HG02759 (cell line): ENCODE measurements around the gene ZNF485.
"Not testable (repeated sequence)": the region's sequence is repeated elsewhere in the genome, so short reads cannot be mapped to it uniquely, and the experiment has no call there.

ENCODE experiments used
- ATAC-seq: cut with Tn5 transposase; IDR thresholded peaks from one replicate; pipeline ENCODE4 v1.9.1; 2021; ENCODE audit warnings: mild to moderate bottlenecking, moderate library complexity; ENCODE audit not compliant: unreplicated experiment

ZNF485 gene

DNA sequence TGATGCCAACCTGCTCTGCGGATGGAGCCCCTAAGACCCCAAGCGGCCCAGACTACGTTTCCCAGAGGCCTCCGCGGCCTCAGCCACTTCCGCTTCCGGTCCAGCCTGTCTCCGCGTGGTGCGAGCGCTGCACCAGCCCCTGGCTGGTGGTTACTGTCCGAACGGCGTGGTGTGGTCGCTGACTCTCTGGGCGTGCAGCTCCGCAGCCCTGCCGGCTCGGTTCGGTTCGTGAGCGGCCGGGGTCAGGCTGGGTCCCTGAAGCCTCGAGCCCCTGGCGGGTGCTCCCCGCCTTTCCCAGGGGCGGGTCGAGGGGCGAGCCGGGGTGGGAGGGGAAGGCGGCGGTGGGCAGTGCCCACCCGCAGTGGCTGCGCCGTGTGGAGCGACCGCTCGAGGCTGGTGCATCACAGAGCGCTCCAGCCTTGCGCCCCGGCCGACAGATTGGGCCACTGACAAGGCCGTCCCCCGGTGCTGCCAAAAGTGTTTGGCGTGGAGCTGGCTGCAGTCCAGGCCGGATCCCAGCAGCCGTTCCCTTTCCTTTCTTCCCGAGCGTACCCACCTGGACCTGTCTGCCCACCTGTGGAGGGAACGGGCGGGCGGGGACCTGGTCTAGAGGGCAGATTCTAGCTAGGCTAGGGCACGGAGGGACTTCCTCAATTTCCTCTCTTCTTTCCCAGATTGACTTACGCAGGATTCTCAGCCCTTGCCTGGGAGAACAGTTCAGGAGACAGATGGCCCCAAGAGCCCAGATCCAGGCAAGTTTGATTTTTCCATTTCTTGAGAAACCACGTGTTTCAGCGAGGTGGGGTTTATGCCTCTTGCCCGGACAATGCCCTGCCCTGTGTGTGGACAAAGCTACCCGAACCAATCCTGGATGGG is at the start of gene ZNF485:
ZNF485 (plus strand) TSS at position 116 of the 876 bp plus-strand sequence; CDS start at position 729, 613 bp downstream.
- peak; percentile 99 for ATAC-seq

DNA sequence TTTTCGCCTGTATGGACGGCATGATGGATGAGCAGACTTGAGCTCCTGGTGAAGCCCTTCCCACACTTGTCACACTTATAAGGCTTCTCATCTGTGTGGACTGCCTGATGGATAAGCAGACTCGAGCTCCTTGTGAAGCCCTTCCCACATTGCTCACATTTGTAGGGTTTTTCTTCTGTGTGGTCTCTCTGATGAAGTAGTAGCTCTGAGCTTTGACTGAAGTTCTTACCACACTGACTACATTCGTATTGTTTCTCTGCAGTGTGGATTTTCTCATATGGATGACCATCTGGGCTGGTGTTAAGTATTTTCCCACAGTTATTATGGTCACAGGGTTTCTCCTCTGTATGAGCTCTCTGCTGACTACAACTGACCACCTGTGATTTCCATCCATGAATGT is 49.0 kb upstream of the ZNF485 start:
- ATAC-seq = no peak

DNA sequence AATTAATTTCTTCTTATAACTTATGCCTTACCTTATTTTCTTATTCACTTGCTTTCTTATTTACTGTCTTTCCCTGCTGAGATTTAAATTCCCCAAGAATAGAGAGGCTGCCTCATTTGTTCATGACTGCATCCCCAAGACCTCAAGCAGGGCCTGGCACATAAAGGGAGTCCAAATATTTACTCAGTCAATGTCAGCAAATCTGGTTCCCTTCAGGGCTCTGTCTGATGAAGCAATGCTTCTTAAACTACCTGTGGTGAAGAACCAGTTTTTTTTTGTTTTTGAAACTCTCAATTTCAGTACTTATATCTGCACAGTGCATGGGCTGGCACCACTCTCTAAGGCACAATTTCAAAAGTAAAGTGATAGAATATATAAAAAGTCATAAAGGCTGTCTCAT is 36.6 kb upstream of the ZNF485 start:
- no peak for ATAC-seq

DNA sequence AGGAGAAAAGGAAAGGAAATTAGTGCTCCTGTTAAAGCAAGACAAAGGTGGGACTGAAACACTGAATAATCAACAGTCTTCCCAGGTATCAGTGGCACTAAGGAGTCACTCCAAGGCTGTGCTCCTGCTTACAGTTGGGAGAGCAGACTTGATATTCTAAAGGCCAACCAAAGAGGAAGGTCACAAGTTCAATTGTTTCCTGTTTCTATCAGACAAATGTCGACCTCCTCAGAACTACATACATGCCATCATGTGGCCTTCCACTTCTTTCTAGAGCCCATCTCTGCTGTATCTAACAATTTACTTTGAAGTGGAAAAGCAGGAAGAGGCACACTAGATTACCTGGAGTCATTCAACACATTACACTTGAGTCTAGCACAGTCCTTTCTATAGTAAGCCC is 35.3 kb upstream of the ZNF485 start:
- ATAC-seq = no peak

DNA sequence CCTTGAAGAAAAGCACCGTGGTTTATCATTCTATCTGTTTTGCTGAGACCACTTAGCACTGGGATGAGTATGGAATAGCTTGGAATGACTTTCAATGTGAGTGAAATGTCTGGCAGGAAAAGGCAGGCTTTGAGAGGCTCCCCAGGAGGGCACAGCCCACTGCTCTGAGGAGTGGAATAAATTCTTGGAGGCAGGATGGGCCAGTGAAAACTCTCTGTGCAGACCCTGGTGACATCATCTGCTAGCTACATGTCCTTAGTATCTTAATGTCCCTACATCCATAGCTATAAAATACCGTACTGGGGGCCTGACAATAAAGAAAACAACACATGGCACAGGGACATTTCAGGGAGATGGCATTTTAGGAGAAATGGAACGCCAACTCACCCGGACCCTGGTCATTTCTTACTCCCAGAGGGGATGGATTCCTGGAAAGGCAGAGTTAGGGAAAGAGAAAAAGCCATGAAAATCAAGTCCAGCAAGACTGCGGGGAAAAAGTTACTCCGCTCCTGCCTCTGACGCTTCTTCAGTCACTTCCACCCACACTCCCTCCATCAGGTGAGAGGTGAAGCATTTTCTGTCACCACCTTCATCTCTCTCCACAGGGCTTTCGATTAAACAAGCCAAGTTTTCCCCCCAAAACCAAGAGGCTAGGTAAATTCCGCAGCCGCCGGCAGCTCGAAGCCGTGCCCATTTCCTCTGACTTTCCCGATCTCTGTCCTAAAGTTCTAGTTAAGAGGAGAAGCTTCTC is 32.8 kb upstream of the ZNF485 start:
- no peak for ATAC-seq

DNA sequence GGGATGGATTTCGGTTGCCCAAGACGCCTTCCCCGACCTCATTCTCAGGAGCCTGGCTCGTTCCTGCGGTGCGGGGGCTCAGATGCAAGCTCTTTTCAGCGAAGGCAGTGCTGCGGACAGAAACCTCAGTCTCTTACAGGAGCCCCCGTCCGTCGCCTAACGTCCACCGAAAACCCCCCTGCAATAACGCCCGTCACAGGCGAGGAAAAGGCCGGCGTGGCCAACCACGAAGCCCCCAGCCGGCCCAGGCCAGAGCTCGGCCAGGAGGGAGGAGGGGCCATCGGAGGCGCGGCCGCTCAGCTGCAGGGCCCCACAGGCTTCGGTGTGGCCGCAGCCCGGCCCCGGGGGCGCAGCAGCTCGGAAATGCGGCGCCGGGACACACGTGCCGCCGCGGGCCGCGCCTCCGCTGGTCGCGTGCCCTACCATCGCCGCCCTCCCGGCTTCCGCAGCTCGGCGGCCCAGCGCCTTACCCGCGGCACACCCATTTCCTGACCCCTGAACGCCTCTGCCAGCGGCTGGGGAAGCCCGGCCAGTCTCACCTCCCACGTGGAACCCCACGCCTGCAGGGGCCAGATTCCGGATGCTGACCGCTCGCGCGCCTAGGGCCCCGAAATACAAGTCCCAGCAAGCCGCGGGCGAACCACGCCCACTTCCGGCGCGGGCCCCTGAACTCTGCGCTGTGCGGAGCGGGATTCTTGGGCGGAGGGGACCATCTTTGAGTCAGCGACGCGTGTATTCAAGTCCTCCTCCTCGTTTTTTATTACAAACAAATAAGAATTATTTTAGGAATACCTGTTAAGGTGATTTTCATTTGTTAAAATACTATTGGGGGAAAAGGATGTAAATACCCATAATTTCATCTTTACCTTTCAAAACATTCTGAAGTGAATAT is 32.0 kb upstream of the ZNF485 start, which contains the start of gene ZNF239:
ZNF239 (minus strand) TSS at position 616 of the 892 bp plus-strand sequence. CDS start 16,537 bp downstream, outside the sequence.
- ATAC-seq = peak; percentile 99

DNA sequence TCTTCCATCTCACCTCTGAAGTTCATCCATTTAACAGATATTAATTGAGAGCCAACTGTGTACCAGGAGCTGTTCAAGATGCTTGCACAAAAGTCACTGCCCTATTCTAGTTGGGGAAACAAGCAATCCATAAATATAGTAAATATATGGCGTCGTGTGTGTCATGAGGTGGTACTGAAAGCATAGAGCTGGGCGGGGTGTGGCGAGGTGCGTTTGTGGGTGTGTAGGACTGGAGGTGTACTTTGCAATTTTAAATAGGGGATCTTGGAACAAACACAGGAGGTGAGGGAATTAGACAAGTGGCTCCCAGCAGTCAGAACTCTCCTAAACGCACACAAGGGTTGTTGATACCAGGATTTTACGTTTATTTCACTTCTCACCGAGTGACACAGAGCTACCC is 31.3 kb upstream of the ZNF485 start:
- no peak for ATAC-seq

DNA sequence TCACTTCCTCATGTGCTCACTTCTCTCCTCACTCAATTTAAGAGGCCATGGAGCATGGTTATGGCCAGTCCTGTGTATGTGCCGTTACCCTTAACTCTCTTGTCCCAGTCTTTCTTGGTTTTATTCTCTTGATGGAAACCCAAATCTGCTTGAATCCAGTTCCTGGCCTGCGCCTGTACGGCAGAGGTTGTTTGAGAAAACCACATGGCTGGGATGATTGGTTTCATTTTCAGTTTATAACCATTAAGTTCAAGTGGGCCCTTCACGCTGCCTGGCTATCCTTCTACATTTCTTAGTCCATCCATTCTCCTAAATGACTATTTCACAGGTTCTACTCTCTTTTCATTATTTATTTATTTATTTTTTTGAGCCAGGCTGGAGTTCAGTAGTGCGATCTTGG is 30.2 kb upstream of the ZNF485 start:
- no peak for ATAC-seq

DNA sequence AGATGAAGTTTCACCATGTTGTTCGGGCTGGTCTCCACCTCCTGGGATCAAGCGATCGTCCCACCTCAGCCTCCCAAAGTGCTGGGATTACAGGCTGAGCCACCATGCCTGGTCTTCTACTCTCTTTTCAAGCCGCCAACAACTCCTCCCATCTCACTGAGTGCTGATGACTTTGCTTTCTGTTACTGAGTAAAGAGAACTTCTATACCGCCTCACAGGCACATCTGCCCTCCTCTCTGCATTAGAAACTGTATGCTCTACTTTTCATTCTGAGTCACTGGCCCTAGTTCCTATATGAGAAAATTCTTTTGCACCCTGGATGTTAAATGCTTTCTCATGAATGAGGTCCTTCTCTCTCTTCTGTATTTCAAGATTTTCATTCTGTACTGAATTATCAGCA is 29.7 kb upstream of the ZNF485 start:
- ATAC-seq = no peak

DNA sequence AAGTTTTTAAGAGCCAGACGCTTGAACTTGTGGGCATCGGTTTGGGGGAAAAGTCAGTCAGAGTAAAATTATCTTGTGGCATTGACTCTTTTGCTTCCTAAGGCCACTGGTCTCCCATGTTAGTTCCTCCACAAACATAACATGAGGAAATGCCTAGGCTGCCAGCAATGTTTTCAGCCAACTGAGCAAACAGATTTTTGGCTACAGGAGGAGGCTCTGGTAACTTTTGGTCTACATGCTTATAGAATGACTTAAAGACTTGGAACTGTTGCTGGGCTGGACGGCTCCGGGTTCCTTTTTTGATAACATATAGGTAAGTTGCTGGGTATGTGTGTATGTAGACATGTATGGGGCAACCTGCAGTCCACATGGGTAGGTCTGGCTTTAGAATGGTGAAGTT is 22.2 kb upstream of the ZNF485 start:
- ATAC-seq = no peak

DNA sequence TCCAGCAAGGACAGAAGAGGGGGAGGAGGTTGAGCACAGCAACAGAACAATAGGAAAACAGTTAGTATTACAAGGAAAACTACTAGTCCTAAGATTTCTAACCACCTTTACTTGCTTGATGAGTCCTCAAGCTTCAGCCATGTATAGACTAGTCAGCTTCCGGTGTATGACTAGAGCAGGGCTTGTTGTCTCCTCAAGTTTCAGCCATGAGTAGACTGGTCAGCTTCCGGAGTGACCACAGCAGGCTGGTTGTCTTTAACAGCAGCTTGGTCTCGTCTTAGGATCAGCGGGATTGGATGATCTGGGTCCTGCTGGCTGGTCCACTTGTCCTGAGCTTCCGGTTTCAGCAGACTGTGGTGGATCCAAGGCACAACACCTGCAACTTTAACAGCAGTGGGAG is 21.2 kb upstream of the ZNF485 start:
- no peak for ATAC-seq

DNA sequence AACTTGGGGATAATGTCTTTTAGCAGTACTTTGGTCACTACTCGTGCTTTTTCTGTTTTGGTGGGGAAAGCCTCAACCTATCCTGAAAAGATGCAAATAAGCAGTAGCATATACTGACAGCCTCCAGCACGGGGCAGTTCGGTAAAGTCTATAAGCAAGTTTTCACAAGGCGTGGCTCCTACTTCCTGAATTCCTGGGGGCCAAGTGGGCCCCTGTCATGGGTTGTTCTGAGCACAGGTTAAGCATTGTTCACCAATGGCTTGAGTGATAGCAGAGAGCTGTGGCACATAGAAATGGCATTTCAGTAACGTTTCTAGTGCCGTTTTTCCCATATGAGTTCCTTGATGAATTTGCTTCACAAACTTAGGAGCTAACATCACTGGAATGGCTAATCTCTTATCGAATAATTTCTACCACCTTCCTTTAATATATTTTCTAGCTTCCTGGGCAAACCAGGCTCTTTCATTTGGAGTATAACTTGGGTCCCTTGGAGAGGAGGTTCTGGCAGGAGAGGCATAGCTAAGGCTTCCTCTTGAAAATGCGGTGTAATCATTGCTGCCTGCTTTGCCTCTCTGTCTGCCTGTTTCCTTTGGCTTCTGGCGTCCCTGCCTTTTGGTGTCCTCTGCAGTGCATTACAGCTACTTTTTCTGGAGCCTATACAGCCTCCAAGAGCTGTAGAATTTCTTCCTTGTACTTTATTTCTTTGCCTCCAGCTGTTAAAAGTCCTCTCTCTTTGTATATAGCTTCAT is 20.1 kb upstream of the ZNF485 start:
- ATAC-seq = no peak

DNA sequence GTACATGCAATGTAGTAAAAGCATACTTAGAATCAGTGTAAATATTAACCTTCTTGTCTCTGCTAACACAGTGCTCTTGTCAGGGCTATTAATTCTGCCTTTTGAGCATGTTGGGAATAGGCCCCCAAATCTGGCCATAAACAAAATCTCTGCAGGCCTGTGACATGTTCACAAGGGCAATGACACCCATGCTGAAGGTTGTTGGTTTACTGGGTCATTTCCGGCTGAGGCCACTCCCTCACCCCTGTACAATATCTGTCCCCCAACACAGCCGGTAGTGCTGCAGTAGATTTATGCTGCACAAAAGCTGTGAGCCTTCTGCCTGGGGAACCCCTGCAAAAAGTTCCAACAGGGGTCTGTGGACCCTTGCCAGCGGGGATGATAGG is 19.5 kb upstream of the ZNF485 start:
- not testable (repeated sequence) for ATAC-seq

DNA sequence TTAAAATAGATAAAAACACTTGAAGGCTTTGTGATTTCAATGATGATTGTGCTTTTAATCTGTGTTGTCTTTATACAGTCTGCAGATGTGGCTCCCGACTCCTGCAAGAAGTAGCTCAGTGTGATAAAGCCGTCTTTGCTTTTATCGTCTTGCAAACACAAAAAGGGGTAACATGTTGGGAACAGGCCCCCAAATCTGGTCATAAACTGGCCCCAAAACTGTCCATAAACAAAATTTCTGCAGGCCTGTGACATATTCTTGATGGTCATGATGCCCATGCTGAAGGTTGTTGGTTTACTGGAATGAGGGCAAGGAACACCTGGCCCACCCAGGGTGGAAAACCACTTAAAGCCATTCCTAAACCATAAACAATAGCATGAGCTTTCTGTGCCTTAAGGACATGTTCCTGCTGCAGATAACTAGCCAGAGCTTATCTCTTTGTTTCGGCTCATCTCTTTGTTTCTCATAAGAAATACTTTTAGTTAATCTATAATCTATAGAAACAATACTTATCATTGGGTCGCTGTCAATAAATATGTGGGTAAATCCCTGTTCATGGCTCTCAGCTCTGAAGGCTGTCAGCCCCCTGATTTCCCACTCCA is 14.8 kb upstream of the ZNF485 start:
- ATAC-seq = no peak

DNA sequence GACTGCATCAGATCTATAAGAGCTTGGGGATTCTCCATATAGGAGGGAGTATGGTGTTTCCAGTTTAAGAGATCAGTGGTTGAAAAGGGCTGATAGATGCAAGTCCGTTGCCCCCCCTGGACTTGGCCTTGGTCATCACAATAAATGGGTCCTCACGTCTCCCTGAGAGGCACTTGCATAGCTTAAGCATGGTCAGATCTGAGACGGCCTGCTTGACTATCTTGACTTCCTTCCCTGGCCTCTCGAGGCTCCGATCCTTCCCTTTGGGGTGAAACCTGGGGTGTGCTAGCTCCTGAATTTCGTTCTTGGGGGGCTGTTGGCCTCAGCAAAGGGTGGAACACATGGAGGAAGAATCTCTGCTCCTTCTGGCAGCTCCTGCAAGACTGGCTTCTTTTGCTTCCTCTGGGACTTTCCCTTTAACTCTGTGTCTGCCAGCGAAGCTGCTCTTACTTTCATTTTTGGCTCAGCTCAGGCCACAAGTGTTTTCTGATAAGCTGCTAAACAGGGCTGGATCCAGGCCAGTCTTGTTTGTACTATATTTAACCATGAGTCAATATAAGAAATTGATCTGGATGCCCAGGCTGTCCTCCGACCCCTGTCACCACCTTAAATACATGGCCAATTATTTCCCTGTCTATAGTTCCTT is 11.2 kb upstream of the ZNF485 start:
- ATAC-seq = peak; percentile 92

DNA sequence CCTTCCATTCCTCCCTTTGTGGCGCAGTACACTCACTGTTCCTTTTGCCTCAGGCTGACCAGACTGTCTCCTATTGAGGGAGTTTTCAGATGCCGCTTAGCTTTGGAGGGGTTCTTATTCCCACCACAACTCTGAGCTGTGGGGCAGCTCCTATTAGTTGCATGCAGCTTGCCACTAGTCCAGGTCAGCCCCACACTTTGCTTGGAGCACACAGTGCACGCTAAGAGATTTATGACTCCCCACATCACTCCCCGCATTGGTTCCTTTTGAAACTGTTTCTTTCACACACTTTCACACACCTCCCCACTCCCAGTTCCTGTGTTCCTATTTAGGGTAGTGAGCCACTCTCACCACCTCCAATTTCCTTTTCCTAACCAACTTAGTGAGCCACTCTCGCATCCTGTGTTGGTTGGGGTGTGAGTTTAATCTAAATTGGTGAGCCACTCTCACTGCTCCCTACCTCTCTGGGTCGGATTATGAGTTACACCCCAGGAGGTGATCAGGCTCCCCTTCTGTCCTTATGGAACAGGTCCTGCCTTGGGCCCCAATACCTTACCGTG is 10.4 kb upstream of the ZNF485 start:
- peak; percentile 44 for ATAC-seq

DNA sequence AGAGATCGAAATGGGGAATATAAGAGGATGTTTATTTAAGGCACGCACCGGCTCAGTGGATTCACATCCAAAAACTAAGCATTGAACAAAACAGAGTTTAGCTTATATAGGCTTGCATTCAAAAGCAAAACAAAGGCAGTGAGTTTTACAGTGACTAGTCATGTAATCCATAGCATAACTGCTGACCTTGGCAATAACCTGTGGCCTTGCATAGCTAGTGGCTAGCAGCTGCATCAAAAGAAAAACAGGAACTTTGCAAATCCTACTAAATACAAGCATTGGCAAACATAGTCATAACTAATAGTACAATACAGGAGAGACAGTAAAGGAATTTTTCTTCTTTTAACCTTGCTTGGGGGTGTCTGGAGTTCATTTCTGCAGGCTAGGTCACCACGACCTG is 9.7 kb upstream of the ZNF485 start:
- ATAC-seq = no peak

DNA sequence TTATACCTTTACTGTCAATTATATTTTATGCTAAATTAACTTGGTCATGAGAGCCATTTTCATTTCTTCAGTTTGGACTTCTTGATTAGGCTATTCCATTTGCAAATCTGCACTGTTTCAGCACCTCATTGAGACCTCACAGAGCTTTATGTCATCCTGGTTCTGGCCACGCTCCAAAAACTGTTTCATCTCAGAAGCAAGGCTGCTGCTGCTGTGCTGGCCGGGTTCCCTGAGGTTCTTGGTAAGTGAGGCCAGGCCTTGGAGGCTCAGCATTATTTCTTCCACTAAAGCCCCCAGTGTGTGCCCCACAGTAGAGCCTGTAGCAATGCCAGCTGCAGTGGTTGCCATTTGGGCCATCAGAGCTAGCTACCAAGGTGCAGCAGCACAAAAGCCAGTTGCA is 7.8 kb upstream of the ZNF485 start:
- ATAC-seq = no peak

DNA sequence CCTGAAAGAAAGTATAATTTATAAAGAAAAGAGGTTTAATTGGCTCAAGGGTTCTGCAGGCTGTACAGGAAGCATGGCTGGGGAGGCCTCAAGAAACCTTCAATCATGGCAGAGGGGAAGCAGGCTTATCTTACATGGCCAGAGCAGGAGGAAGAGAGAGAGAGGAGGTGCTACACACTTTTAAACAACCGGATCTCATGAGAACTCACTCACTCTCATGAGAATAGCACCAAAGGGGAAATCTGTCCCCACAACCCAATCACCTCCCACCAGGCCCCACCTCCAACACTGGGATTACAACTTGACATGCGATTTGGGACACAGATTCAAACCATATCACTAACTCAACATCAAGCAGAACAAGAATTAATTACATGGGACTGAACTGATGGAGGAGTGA is 6.9 kb upstream of the ZNF485 start:
- ATAC-seq = no peak
